ENCODE results near the gene PLVAP. TPM values are rescaled to one million over a fixed set of nuclear protein-coding genes. Genes with fewer than 3 reads are reported as not detected.

Gene PLVAP
- total and polyA plus RNA-seq, 9 of the 15 experiments (the other 6 are each of a cell fraction or from before 2014, with no cell fraction given): 0.09 to 0.84 (median 0.51) TPM; not detected in 4

DNA sequence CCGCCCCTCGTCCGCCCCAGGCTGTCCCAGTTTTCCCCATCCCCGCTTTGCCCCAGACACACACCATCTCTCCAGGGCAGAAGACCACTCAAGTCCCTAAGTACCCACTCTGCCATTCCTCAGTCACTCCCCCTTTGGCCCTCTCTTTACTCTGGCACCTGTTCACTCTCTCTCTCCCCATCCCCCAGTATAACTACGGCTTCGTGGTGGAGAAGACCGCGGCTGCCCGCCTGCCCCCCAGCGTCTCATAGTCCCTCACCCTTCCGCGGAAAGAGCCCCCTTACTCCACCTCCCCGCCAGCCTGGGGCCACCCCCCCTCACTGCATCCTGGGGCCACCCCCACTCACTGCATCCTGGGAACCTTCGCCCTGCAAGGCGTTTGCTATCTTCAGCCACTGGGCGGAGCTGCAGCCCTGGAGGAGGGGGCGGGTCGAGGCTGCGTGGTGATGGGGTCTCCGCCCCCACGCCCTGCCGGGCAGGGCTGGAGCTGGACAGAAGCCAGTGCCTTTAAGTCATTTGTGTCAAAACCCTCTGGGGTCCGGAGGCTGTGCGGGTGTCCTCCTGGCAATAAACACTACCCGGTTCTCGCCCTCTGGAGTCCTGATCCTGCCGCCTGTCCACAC, 47.7 kb upstream of the PLVAP start (continued):
- TF ChIP-seq YY1 (IDR thresholded peaks at IDR 0.05; ENCODE audit: borderline replicate concordance in 1 of 3, control insufficient read depth in 1 of 3, extremely low read depth in 1 of 3, insufficient read depth in 3 of 3, insufficient read length in 1 of 3, insufficient replicate concordance in 2 of 3, low read depth in 1 of 3, low read length in 2 of 3): no peak
- no peak for TF ChIP-seq HNRNPH1 (optimal IDR thresholded peaks at IDR 0.05; ENCODE audit: low read depth, low read length)
- TF ChIP-seq HCFC1 (IDR thresholded peaks at IDR 0.05; ENCODE audit: low read depth, low read length): 0 out of 2 replicates have a peak, but pooled peaks have one; percentile 28
- TF ChIP-seq, protein P1, sequence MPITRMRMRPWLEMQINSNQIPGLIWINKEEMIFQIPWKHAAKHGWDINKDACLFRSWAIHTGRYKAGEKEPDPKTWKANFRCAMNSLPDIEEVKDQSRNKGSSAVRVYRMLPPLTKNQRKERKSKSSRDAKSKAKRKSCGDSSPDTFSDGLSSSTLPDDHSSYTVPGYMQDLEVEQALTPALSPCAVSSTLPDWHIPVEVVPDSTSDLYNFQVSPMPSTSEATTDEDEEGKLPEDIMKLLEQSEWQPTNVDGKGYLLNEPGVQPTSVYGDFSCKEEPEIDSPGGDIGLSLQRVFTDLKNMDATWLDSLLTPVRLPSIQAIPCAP (CRISPR knock-in tag; IDR thresholded peaks at IDR 0.05; ENCODE audit: borderline replicate concordance): no peak
- TF ChIP-seq PHTF2 (CRISPR knock-in tag; IDR thresholded peaks at IDR 0.05): no peak
- TF ChIP-seq GTF2A2 (tag; IDR thresholded peaks at IDR 0.05): no peak
- TF ChIP-seq GATAD2A (IDR thresholded peaks at IDR 0.05): no peak
- TF ChIP-seq ATF1 (CRISPR knock-in tag; IDR thresholded peaks at IDR 0.05): no peak
- TF ChIP-seq ATF1 (tag; IDR thresholded peaks at IDR 0.05): peak; percentile 47; the same call in 1 of the 2 replicates
- no peak for TF ChIP-seq TAF15 (IDR thresholded peaks at IDR 0.05; ENCODE audit: low read depth, low read length)
- TF ChIP-seq ZNF146 (CRISPR knock-in tag; IDR thresholded peaks at IDR 0.05; ENCODE audit: unreplicated experiment): no peak
- no peak for TF ChIP-seq ZNF174 (CRISPR knock-in tag; IDR thresholded peaks at IDR 0.05)
- peak; percentile 53; the same call in 1 of the 2 replicates for TF ChIP-seq ZNF263 (CRISPR knock-in tag; IDR thresholded peaks at IDR 0.05; ENCODE audit: borderline replicate concordance)
- TF ChIP-seq, protein P2, sequence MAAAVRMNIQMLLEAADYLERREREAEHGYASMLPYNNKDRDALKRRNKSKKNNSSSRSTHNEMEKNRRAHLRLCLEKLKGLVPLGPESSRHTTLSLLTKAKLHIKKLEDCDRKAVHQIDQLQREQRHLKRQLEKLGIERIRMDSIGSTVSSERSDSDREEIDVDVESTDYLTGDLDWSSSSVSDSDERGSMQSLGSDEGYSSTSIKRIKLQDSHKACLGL (CRISPR knock-in tag; IDR thresholded peaks at IDR 0.05; ENCODE audit: borderline replicate concordance, poor library complexity, severe bottlenecking): no peak
- TF ChIP-seq RBBP5 (IDR thresholded peaks at IDR 0.05; ENCODE audit: borderline replicate concordance, insufficient read depth, low read length, poor library complexity, severe bottlenecking): no peak
- TF ChIP-seq, protein P3, sequence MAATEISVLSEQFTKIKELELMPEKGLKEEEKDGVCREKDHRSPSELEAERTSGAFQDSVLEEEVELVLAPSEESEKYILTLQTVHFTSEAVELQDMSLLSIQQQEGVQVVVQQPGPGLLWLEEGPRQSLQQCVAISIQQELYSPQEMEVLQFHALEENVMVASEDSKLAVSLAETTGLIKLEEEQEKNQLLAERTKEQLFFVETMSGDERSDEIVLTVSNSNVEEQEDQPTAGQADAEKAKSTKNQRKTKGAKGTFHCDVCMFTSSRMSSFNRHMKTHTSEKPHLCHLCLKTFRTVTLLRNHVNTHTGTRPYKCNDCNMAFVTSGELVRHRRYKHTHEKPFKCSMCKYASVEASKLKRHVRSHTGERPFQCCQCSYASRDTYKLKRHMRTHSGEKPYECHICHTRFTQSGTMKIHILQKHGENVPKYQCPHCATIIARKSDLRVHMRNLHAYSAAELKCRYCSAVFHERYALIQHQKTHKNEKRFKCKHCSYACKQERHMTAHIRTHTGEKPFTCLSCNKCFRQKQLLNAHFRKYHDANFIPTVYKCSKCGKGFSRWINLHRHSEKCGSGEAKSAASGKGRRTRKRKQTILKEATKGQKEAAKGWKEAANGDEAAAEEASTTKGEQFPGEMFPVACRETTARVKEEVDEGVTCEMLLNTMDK (IDR thresholded peaks at IDR 0.05; ENCODE audit: borderline replicate concordance, insufficient read depth, low read depth, low read length, poor library complexity, severe bottlenecking): peak; percentile 83
- TF ChIP-seq, protein P4, sequence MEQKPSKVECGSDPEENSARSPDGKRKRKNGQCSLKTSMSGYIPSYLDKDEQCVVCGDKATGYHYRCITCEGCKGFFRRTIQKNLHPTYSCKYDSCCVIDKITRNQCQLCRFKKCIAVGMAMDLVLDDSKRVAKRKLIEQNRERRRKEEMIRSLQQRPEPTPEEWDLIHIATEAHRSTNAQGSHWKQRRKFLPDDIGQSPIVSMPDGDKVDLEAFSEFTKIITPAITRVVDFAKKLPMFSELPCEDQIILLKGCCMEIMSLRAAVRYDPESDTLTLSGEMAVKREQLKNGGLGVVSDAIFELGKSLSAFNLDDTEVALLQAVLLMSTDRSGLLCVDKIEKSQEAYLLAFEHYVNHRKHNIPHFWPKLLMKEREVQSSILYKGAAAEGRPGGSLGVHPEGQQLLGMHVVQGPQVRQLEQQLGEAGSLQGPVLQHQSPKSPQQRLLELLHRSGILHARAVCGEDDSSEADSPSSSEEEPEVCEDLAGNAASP (IDR thresholded peaks at IDR 0.05): no peak

Measured in K562 (cell line).